Activated B cell treated with CpG ODN at 0.5 μM for 24 hours (primary cell): Measurements from ENCODE around the gene NKAIN2. TPM values are rescaled to one million over a fixed set of nuclear protein-coding genes. Genes with fewer than 3 reads are reported as not detected.

ENCODE experiments used
- ATAC-seq: fragments of 200-7000 bp; cut with Tn5 transposase; one replicate; pipeline ENCODE4 v1.10.0; 2021; ENCODE audit warnings: low read depth, mild to moderate bottlenecking, moderate library complexity
- CTCF ChIA-PET: fragments of 350-600 bp; sonication (Branson Sonifier 250); formaldehyde crosslinking; loops from one replicate; lab custom pipeline; 2021; ENCODE audit warnings: antibody characterized with exemption; lab: Charles Lee
- POLR2A ChIA-PET: fragments of 350-600 bp; sonication (Branson Sonifier 250); formaldehyde crosslinking; loops from one replicate; lab custom pipeline; 2021; ENCODE audit warnings: antibody characterized with exemption; lab: Charles Lee
- DNase-seq: peaks from one replicate; pipeline ENCODE4 v3.0.0; 2022
- H3K27ac Mint-ChIP-seq: one replicate; pipeline ENCODE4 v1.8.0; 2020; ENCODE audit warnings: mixed read lengths
- H3K27me3 Mint-ChIP-seq: one replicate; pipeline ENCODE4 v1.8.0; 2021; ENCODE audit warnings: mixed read lengths
- H3K36me3 Mint-ChIP-seq: one replicate; pipeline ENCODE4 v1.8.0; 2021; ENCODE audit warnings: low read depth, mixed read lengths
- H3K4me1 Mint-ChIP-seq: one replicate; pipeline ENCODE4 v1.8.0; 2021; ENCODE audit warnings: mixed read lengths
- H3K4me3 Mint-ChIP-seq: one replicate; pipeline ENCODE4 v1.8.0; 2020; ENCODE audit warnings: mild to moderate bottlenecking, mixed read lengths
- H3K9me3 Mint-ChIP-seq: one replicate; pipeline ENCODE4 v1.8.0; 2020; ENCODE audit warnings: mixed read lengths
- CTCF ChIP-seq: fragments of 200-600 bp; IDR thresholded peaks from one replicate; pipeline ENCODE4 v1.8.0; 2022; ENCODE audit warnings: antibody characterized with exemption, mild to moderate bottlenecking
- intact Hi-C: fragments of 100-400 bp; cut with micrococcal nuclease; formaldehyde crosslinking; loops from one replicate; pipeline ENCODE4 v1.15.1; 2024
- total RNA-seq: library from RNA; stranded (reverse); gene quantifications from 2 replicates; pipeline ENCODE4 v1.2.3, GENCODE V29; 2022

NKAIN2 gene
- total RNA-seq, 1 donor from 2014 or later, result not detected

DNA sequence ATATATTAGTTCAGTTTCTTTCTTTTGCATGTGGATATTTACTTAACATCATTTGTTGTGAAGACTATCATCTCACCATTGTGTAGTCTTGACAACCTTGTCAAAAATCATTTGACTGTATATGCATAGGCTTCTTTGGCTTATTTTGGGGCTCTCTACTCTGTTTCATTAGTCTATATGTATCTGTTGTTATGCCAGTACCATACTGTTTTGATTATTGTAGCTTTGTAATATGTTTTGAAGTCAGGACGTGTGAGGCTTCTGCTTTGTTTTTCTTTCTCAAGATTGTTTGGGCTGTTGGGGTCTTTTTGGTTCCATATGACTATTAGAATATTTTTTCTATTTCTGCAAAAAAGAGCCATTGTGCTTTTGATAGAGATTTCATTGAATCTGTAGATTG lies 870.4 kb downstream of the NKAIN2 start:
- TF ChIP-seq CTCF, result no peak
- Mint-ChIP-seq H3K4me3 (no peak overlapping the region), H3K27me3 (no peaks in the 10 kb centered on the region), H3K9me3 (peaks cover 29% of the 10 kb centered on the region), H3K36me3 (peaks cover 1% of the 10 kb centered on the region), H3K4me1 (no peaks in the 10 kb centered on the region), H3K27ac (no peak overlapping the region)
- DNase-seq, result no peak
- ChIA-PET CTCF (no interaction called here), POLR2A (no interaction called here)
- intact Hi-C loops, result no loop called here
- no peak for ATAC-seq

GRCh38 chr6:124676033-124676432 lies 872.4 kb downstream of the NKAIN2 start:
- ChIA-PET CTCF (no interaction called here), POLR2A (no interaction called here)
- ATAC-seq, result no peak
- no peak overlapping the region for H3K27ac Mint-ChIP-seq
- peaks cover 30% of the 10 kb centered on the region for H3K9me3 Mint-ChIP-seq
- DNase-seq, result no peak
- H3K27me3 Mint-ChIP-seq, result no peaks in the 10 kb centered on the region
- H3K4me3 Mint-ChIP-seq, result no peak overlapping the region
- peaks cover 1% of the 10 kb centered on the region for H3K36me3 Mint-ChIP-seq
- intact Hi-C loops, result no loop called here
- no peaks in the 10 kb centered on the region for H3K4me1 Mint-ChIP-seq
- TF ChIP-seq CTCF, result no peak

GRCh38 chr6:124677874-124678273 lies 874.2 kb downstream of the NKAIN2 start:
- peaks cover 1% of the 10 kb centered on the region for H3K36me3 Mint-ChIP-seq
- H3K27ac Mint-ChIP-seq, result no peak overlapping the region
- no peak overlapping the region for H3K4me3 Mint-ChIP-seq
- ChIA-PET CTCF (no interaction called here), POLR2A (no interaction called here)
- DNase-seq, result no peak
- ATAC-seq, result no peak
- no peaks in the 10 kb centered on the region for H3K27me3 Mint-ChIP-seq
- intact Hi-C loops, result no loop called here
- TF ChIP-seq CTCF, result no peak
- no peaks in the 10 kb centered on the region for H3K4me1 Mint-ChIP-seq
- peaks cover 30% of the 10 kb centered on the region for H3K9me3 Mint-ChIP-seq

DNA sequence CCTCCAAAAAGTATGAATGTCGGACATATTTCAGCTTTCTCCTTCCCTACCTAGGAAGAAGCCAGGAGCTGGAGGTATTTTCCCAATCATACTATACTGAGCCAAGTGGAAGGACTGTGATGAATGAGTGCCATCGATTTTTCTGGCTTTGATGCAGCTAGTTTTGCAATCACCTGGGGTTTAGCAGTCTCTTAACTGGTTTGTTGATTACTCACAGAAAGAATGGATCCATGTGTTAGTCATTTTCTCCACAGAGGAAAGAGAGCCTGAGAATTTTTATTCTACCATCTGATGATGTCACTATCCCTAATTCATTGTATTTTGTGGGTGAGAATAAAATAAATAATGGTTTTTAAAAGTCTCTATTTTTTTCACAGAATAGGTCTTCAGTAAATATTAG lies 875.7 kb downstream of the NKAIN2 start:
- no peaks in the 10 kb centered on the region for H3K4me1 Mint-ChIP-seq
- ChIA-PET CTCF (no interaction called here), POLR2A (no interaction called here)
- H3K4me3 Mint-ChIP-seq, result no peak overlapping the region
- DNase-seq (no peak), ATAC-seq (no peak)
- no peaks in the 10 kb centered on the region for H3K27me3 Mint-ChIP-seq
- intact Hi-C loops, result no loop called here
- peaks cover 1% of the 10 kb centered on the region for H3K36me3 Mint-ChIP-seq
- H3K9me3 Mint-ChIP-seq, result peaks cover 27% of the 10 kb centered on the region
- no peak for TF ChIP-seq CTCF
- no peak overlapping the region for H3K27ac Mint-ChIP-seq

DNA sequence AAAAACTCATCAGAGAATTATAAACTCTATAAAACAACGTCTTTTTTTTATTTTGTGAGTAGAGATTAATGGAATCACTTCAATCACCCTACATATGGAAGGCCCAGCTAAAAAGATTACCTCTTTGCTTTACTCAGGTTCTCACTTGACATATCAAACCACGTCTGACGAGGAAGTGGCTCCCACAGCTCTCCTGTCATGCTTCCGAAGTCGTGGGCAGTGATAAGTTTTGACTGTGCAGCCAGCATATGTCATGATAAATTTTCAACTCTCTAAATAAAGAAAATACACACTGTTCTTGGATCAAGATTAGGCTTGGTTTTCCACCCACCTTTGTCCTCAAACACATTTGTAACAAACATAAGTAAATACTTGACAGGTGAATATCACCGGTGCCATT lies 879.1 kb downstream of the NKAIN2 start:
- Mint-ChIP-seq H3K4me3 (no peak overlapping the region), H3K4me1 (no peaks in the 10 kb centered on the region), H3K27ac (no peak overlapping the region), H3K9me3 (peaks cover 19% of the 10 kb centered on the region), H3K36me3 (peaks cover 1% of the 10 kb centered on the region), H3K27me3 (no peaks in the 10 kb centered on the region)
- ATAC-seq (no peak), DNase-seq (no peak)
- intact Hi-C loops, result no loop called here
- POLR2A ChIA-PET, result no interaction called here
- CTCF ChIA-PET, result no interaction called here
- TF ChIP-seq CTCF, result no peak
